GM23338 (cell line): ENCODE data around the gene NTM.

Experiments
- CREB1 ChIP-seq: fragments of 250-450 bp; sonication (Bioruptor Pico); IDR thresholded peaks from 2 replicates; pipeline ENCODE4 v1.5.0; 2020; ENCODE audit warnings: low read depth, mild to moderate bottlenecking, moderate library complexity
- CTCF ChIP-seq, 2 experiments: fragments of 200-600 bp in 1 of 2; sonication (generic) in 1 of 2; conservative IDR thresholded peaks; 2 replicates each; pipeline versions ENCODE4 v1.5.1 to v1.6.1; 2016 to 2017; ENCODE audit warnings: antibody characterized with exemption in 2 of 2, low read depth in 2 of 2, mild to moderate bottlenecking in 2 of 2, moderate library complexity in 1 of 2
- EZH2 ChIP-seq: fragments of 200-600 bp; sonication (generic); IDR thresholded peaks from one replicate; pipeline ENCODE4 v1.8.0; 2017; ENCODE audit warnings: antibody characterized with exemption, mild to moderate bottlenecking, low read depth; ENCODE audit not compliant: unreplicated experiment
- EZH2phosphoT487 ChIP-seq: fragments of 200-600 bp; sonication (generic); IDR thresholded peaks from one replicate; pipeline ENCODE4 v1.8.1; 2018; ENCODE audit warnings: antibody characterized with exemption; ENCODE audit not compliant: unreplicated experiment
- JUNB ChIP-seq: IDR thresholded peaks from one replicate; pipeline ENCODE4 v1.6.1; 2016; ENCODE audit warnings: antibody characterized with exemption; ENCODE audit not compliant: unreplicated experiment
- NANOG ChIP-seq: IDR thresholded peaks from 2 replicates; pipeline ENCODE4 v1.6.1; 2016; ENCODE audit warnings: antibody characterized with exemption, borderline replicate concordance
- POLR2AphosphoS5 ChIP-seq: IDR thresholded peaks from 2 replicates; pipeline ENCODE4 v1.6.1; 2016; ENCODE audit warnings: antibody characterized with exemption, low read depth
- REST ChIP-seq: IDR thresholded peaks from one replicate; pipeline ENCODE4 v1.6.1; 2018; ENCODE audit warnings: antibody characterized with exemption; ENCODE audit not compliant: unreplicated experiment
- STAT1 ChIP-seq: IDR thresholded peaks from one replicate; pipeline ENCODE4 v1.6.1; 2016; ENCODE audit warnings: antibody characterized with exemption; ENCODE audit not compliant: unreplicated experiment
- ZNF114 ChIP-seq: fragments of 250-450 bp; sonication (Bioruptor Pico); IDR thresholded peaks from 2 replicates; pipeline ENCODE4 v1.5.0; 2020; ENCODE audit warnings: mild to moderate bottlenecking, moderate library complexity
- ZNF331 ChIP-seq: fragments of 250-450 bp; sonication (Bioruptor Pico); IDR thresholded peaks from 2 replicates; pipeline ENCODE4 v1.5.0; 2020; ENCODE audit warnings: low read depth, mild to moderate bottlenecking, moderate library complexity

- no peak for TF ChIP-seq CTCF (conservative IDR thresholded peaks at IDR 0.05; ENCODE audit: low read depth in 2 of 2)
- no peak for TF ChIP-seq EZH2phosphoT487
- no peak for TF ChIP-seq POLR2AphosphoS5
- no peak for TF ChIP-seq JUNB
- TF ChIP-seq EZH2, result no peak
- TF ChIP-seq REST, result no peak
- no peak for TF ChIP-seq STAT1
- TF ChIP-seq ZNF331, result no peak
- no peak for TF ChIP-seq NANOG
- TF ChIP-seq CREB1 (CRISPR knock-in tag), result no peak
- TF ChIP-seq ZNF114, result no peak
These were observed 847.4 kb downstream of the NTM start for GRCh38 chr11:132217856-132218255.
